VCaP (cell line): ENCODE measurements around the gene UBN1.
"Not testable (repeated sequence)": the region's sequence is repeated elsewhere in the genome, so short reads cannot be mapped to it uniquely, and the experiment has no call there.

Experiments
- H3K27ac ChIP-seq: fragments of 450-650 bp; 2 replicates; pipeline ENCODE4 v1.5.1; 2017
- CTCF ChIP-seq: fragments of 450-650 bp; conservative IDR thresholded peaks from 2 replicates; pipeline ENCODE4 v1.5.1; 2017; ENCODE audit warnings: mild to moderate bottlenecking, moderate library complexity

The UBN1 gene

GRCh38 chr16:4894276-4895150 lies 47.2 kb downstream of the UBN1 start:
- TF ChIP-seq CTCF = no peak
- no peak overlapping the region for H3K27ac ChIP-seq

- H3K27ac ChIP-seq = no peak overlapping the region
- TF ChIP-seq CTCF = no peak
Measured at GRCh38 chr16:4895366-4895765, 48.1 kb downstream of the UBN1 start.

DNA sequence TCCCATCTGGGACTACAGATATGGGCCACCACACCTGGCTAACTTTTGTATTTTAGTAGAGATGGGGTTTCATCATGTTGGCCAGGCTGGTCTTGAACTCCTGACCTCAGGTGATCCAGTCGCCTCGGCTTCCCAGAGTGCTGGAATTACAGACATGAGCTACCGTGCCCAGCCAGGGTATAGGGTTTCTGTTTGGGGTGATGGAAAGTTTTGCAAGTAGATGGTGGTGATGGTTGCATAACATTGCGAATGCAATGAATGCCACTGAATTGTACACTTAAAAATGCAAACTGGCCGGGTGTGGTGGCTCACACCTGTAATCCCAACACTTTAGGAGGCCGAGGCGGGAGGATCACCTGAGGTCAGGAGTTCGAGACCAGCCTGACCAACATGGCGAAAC lies 49.5 kb downstream of the UBN1 start:
- not testable (repeated sequence) for H3K27ac ChIP-seq

DNA sequence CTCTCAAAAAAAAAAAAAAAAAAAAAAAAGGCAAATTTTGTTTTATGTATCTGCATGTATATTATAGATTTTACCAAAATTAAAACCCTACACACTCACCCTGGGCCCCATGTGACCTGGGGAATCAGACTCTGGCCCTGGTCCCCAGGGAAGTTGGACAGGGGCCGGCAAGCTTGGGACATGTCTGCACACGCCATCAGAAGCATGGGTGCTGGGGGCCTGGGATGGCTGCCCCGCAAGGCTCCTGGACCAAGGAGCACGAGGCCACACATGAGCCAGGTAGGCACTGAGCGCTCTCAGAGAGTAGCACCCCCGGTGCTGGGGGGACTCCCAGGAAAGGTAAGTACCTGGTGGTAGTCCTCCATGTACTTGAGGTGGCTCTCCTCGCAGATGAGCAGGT lies 50.0 kb downstream of the UBN1 start:
- no peak for TF ChIP-seq CTCF

DNA sequence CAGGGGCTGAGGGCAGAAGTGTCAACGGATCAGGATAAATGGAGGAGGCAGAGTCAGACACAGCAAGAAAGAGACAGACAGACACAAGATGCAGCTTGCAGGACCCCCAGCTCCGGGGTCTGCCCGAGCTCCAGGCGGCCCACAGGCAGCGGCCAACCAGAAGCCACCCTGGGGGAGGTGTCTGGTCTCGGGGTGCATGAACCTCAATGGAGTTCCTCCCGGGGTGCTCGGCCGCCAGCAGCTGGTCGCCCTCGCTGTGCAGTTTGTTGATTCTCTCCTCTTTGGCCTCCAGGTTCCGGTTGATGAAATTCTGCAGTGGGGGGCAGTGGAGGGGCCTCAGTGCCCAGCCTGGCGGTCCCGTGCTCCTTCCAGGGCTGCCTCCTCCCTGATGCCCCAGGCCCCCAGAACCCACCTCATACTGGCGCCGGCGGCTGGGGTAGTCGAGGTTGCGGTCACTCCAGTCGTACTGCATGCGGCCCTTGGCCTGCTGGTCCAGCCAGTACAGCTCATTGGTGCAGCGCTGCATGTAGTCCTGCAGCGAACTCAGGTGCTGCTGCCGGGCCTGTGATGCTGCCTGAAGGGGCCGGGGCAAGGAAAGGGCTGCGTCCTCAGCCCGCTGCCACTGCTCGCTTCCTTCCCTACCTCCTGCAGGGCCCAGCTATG lies 51.7 kb downstream of the UBN1 start:
- no peak for TF ChIP-seq CTCF
- no peak overlapping the region for H3K27ac ChIP-seq

More for the DNA sequence above, 50.0 kb downstream of the UBN1 start:
- no peak overlapping the region for H3K27ac ChIP-seq

- no peak for TF ChIP-seq CTCF
- H3K27ac ChIP-seq = no peak overlapping the region
Measured at GRCh38 chr16:4899474-4899846, 52.2 kb downstream of the UBN1 start.

- TF ChIP-seq CTCF = no peak
- no peak overlapping the region for H3K27ac ChIP-seq
Measured at GRCh38 chr16:4900036-4900435, 52.8 kb downstream of the UBN1 start.

GRCh38 chr16:4900750-4901149 lies 53.5 kb downstream of the UBN1 start:
- H3K27ac ChIP-seq = no peak overlapping the region
- no peak for TF ChIP-seq CTCF
